Bronchial epithelial cell (primary cell): Measurements from ENCODE around the gene FARP1. TPM values are rescaled to one million over a fixed set of nuclear protein-coding genes. Genes with fewer than 3 reads are reported as not detected.

Experiments
- DNase-seq: peaks from one replicate; pipeline ENCODE4 v3.0.0-alpha.2; 2010; ENCODE audit warnings: low read depth
- FAIRE-seq: peaks from 2 replicates; lab custom pipeline; 2011; peaks lifted over from hg19 to GRCh38; lab: Jason Lieb, UNC
- H3K27me3 ChIP-seq: 2 replicates; pipeline ENCODE4 v1.5.1; 2011; ENCODE audit warnings: low read length; ENCODE audit not compliant: control insufficient read depth, insufficient read depth
- H3K36me3 ChIP-seq: 2 replicates; pipeline ENCODE4 v1.5.1; 2011; ENCODE audit warnings: low read length; ENCODE audit not compliant: control insufficient read depth, insufficient read depth
- H3K4me3 ChIP-seq: 2 replicates; pipeline ENCODE4 v1.5.1; 2011; ENCODE audit warnings: mild to moderate bottlenecking, low read depth, low read length, control low read depth
- CTCF ChIP-seq: IDR thresholded peaks from 2 replicates; pipeline ENCODE4 v1.5.1; 2011; ENCODE audit warnings: mild to moderate bottlenecking, moderate library complexity, low read length, control low read depth, inconsistent platforms; ENCODE audit not compliant: insufficient read depth, severe bottlenecking
- total RNA-seq: library from RNA; depleted of rRNA; stranded (reverse); fragments of >200 nt; gene quantifications from 2 replicates; pipeline ENCODE4 v1.2.1, GENCODE V29; 2014

FARP1 gene
- total RNA-seq, 1 donor from 2014 or later, result 11.1 TPM

- FAIRE-seq, result no peak
- no peaks in the 10 kb centered on the region for H3K27me3 ChIP-seq
- no peak for TF ChIP-seq CTCF
- no peaks in the 10 kb centered on the region for H3K36me3 ChIP-seq
- no peak overlapping the region for H3K4me3 ChIP-seq
- DNase-seq, result no peak
Measured at GRCh38 chr13:98157609-98158008, 14.7 kb downstream of the FARP1 start.

GRCh38 chr13:98158172-98158899 lies 15.4 kb downstream of the FARP1 start:
- Histone ChIP-seq H3K4me3 (no peak overlapping the region), H3K27me3 (no peaks in the 10 kb centered on the region), H3K36me3 (no peaks in the 10 kb centered on the region)
- TF ChIP-seq CTCF, result no peak
- no peak for FAIRE-seq
- DNase-seq, result no peak

- no peak for DNase-seq
- Histone ChIP-seq H3K27me3 (no peaks in the 10 kb centered on the region), H3K36me3 (no peaks in the 10 kb centered on the region), H3K4me3 (no peak overlapping the region)
- FAIRE-seq, result no peak
- no peak for TF ChIP-seq CTCF
Measured at GRCh38 chr13:98162935-98163334, 20.0 kb downstream of the FARP1 start.

GRCh38 chr13:98169331-98169730 lies 26.4 kb downstream of the FARP1 start:
- no peak overlapping the region for H3K4me3 ChIP-seq
- H3K27me3 ChIP-seq, result no peaks in the 10 kb centered on the region
- DNase-seq (no peak), FAIRE-seq (no peak)
- H3K36me3 ChIP-seq, result no peaks in the 10 kb centered on the region
- TF ChIP-seq CTCF, result no peak

- Histone ChIP-seq H3K27me3 (no peaks in the 10 kb centered on the region), H3K36me3 (no peaks in the 10 kb centered on the region), H3K4me3 (no peak overlapping the region)
- FAIRE-seq (no peak), DNase-seq (no peak)
- TF ChIP-seq CTCF, result no peak
Measured at GRCh38 chr13:98171900-98172589, 29.2 kb downstream of the FARP1 start.
